Heart left ventricle (tissue), 13 donors: Measurements from ENCODE around the gene SH3TC1.

Experiments used
- POLR2A ChIP-seq, 2 donors: fragments of 450-650 bp; IDR thresholded peaks; one replicate each; pipeline ENCODE4 v1.6.1; 2017; ENCODE audit warnings: antibody characterized with exemption in 2 of 2, mild to moderate bottlenecking in 2 of 2, moderate library complexity in 2 of 2
- TF ChIP-seq, protein P1 (sequence below), 12 donors: fragments of 200-600 bp; sonication (generic) in 4 of 12; IDR thresholded peaks; one replicate each; pipeline versions ENCODE4 v1.5.0 to v1.8.0; 2018 to 2022; ENCODE audit warnings: antibody characterized with exemption in 12 of 12, mild to moderate bottlenecking in 5 of 12
- donor health status: ischemic (EF 13 %, LVEDD 7.1; RV severe dilation, severe dysfunction).
- donor health status: DM: no; HTN: yes; CAD: no.
- donor health status: DM: no; HTN: no; CAD: no.
- donor health status: ischemic (EF 25% LVEDD 6.9; RV normal size, moderate dysfunction).
- donor health status: ischemic (EF 25% LVEDD 5.7; RV mildly dilated, moderate dysfunction).
- donor health status: ischemic (EF 35%, LVEDD 5.7; RV mildly dilated, moderate dysfunction).
- donor health status: nonischemic (EF 11% LVEDD 7.7; RV severe dilation, severe dysfunction).
- donor health status: DM: yes; HTN: yes; CAD: no.
- donor health status: PGD.
- donor health status: ischemic (EF 29% LVEDD 5.4; RV normal size, mild dysfunction).
- donor health status: nonischemic (EF 23%, LVEDD 6.1; RV moderate dilation, normal function).

DNA sequence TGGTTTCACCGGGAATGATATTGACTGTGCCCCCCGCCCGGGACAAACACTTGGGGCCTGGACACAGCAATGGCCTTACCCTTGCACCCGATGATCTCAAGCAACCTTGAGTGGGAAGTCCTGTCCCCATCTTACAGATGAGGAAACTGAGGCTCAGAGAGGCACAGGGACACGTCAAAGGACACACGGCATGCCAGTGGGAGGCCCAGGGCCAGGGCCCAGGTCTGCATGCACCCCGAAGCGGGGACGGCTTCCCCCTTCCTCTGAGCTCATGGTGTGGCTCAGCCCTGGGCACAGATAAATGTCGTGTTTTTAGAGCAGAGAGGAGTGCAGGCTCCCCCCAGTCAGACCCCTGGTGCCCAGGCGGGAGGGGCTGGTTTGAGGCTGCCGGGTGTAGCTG, 36.6 kb downstream of the SH3TC1 start:
- TF ChIP-seq, protein P1, sequence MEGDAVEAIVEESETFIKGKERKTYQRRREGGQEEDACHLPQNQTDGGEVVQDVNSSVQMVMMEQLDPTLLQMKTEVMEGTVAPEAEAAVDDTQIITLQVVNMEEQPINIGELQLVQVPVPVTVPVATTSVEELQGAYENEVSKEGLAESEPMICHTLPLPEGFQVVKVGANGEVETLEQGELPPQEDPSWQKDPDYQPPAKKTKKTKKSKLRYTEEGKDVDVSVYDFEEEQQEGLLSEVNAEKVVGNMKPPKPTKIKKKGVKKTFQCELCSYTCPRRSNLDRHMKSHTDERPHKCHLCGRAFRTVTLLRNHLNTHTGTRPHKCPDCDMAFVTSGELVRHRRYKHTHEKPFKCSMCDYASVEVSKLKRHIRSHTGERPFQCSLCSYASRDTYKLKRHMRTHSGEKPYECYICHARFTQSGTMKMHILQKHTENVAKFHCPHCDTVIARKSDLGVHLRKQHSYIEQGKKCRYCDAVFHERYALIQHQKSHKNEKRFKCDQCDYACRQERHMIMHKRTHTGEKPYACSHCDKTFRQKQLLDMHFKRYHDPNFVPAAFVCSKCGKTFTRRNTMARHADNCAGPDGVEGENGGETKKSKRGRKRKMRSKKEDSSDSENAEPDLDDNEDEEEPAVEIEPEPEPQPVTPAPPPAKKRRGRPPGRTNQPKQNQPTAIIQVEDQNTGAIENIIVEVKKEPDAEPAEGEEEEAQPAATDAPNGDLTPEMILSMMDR (IDR thresholded peaks at IDR 0.05): no peak
- TF ChIP-seq POLR2A (IDR thresholded peaks at IDR 0.05): no peak
